DMS153 (cell line): ENCODE results near the gene DRC7.
"Not testable (repeated sequence)": the region's sequence is repeated elsewhere in the genome, so short reads cannot be mapped to it uniquely, and the experiment has no call there.

ENCODE experiments used
- DNase-seq: peaks from one replicate; lab custom pipeline; 2025; lab: John Stamatoyannopoulos, UW

Gene DRC7

DNA sequence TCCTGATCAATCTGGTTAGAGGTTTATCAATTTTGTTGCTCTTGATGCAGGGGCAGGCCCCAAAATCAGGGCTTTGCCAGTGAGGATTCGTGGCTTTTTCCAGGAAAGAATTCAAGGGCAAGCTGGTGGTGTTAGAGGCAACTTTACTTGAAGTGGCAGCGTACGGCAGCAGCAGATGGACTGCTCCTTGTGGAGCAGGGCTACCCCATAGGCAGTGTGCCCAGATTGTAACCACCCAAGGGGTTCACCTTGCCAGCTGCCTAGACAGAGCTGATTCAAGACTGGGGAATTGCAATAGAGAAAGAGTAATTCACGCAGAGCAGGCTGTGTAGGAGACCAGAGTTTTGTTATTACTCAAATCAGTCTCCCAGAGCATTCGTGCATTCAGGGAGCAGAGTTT is 16.7 kb downstream of the DRC7 start:
- DNase-seq, result no peak

DNA sequence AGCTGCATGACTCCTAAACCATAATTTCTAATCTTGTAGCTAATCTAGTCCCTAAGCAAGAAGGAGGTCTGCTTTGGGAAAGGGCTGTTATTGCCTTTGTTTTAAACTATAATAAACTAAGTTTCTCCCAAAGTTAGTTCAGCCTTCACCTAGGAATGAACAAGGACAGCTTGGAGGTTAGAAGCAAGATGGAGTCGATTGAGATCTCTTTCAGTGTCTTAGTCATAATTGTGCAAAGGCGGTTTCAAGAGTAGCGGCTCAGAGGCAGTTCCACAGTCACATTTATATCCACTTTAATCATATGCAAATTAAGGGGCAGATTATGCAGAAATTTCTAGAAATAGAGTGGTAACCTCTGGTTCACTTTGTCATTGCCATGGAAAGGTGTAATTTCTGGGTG is 17.4 kb downstream of the DRC7 start:
- DNase-seq, result no peak

DNA sequence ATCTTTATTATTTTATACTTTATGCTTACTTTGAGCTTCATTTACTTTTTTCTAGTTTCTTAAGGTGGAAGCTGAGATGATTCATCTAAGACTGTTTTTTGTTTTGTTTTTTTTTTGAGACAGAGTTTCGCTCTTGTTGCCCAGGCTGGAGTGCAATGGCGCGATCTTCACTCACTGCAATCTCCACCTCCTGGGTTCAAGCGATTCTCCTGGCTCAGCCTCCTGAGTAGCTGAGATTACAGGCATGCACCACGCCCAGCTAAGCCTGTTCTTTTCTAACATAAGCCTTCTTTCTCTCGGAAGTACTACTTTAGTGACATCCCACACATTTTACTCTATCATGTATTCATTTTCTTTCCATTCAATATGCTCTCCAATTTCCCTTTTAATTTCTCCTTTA is 18.0 kb downstream of the DRC7 start:
- DNase-seq, result not testable (repeated sequence)

DNA sequence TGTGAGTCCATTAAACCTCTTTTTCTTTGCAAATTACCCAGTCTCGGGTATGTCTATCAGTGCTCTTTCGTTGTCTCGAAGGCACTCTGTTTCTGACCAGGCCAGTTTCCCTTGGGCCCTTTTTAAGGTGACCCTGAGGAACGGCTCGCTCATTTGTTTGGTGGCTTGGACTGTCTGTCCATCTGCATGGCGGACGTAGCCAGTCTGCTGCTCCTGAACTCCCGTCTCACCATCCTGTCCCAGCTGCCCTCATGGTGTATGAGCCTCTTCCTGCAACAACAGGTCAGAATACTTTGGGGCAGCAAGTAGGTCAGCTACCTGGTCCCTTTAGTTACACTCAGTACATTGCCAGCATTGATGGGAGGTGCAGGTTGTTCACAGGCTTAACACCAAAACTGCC is 19.0 kb downstream of the DRC7 start:
- no peak for DNase-seq

DNA sequence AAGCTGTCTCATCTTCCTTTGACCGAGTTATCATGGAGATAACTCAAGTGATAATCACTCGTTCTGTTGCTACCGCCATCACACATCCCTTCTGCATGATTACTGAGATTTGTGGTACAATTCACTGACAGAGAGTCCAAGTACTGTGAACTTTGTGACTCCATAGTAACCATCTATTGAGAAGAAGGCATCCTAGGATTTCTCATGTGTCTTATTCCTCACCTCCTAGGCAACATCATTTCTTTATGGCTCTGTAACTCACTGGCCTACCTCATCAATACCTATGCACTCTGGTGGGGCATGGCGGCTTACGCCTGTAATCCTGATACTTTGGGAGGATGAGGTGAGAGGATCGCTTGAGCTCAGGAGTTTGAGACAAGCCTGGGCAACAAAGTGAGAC is 19.4 kb downstream of the DRC7 start:
- no peak for DNase-seq

DNA sequence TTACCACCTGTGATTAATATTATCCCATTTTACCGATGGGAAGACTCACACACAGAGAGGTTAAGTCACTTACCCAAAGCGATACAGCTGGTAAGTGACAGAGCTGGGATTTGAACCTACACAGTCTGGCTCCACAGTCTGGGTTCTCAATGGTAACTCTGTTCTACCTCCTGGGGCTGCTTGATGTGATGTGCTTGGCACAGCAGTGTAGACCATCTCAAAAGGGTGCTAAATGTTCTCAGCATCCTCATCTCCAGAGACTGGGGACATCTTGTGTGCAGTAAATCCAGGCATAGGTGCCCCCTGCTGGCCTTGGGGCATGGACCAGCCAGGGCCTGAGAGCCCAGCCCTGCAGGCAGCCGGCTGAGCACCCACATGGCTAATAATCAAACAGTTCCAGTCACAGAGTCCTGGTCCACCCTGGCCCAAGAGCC is 25.6 kb downstream of the DRC7 start:
- peak; percentile 1 for DNase-seq

DNA sequence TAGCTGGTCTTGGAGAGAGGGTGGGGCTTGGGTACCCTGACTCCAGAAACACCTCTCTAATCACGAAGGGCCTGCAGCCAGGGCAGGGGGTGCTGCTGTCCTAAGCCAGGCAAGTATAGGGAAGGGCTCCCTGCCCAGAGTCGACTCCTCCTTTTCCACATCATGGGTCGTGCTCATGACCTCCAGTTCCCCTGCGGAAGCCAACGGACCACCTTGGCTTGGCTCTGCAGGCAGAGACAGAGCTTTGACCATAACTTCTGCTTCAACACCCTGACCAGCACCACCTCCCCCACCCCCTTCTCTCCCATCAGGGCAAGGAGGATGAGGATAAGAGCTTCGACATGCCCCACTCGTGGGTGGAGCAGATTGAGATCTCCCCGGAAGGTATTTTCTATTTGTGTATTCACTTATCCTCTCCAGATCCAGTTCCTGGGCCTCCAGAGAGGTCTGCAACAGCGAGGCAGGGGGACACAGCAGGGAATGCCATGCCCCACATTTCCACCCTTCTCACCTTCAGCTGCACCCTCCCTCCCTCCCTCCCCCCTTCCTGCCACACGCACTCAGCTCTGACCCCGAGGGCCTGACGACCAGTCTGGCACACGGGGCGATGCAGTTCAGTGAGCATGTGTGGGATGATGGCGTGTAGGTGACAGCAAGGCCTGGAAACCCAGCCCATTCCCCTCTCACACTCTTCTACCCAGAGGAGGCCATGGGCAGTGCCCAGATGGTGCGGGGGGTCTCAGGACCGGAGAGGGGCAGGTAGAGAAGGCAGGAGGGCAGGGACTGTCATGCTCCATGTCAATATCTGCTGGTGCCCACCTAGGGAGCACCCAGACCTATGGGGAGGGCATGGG is 27.0 kb downstream of the DRC7 start:
- DNase-seq, result no peak

DNA sequence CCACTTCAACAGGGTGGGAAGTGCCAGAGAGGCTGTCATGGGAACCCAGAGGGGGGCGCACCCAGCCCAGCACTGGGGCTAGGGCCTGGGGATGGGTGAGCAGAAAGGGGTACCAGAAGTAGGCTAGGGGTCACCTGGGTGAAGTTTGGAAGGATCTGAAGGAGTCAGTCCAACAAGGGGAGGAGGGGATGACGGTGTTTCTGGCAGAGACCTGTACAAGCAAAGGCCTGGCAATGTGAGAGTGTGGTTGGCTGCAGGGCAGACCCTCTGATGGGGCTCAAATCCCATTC is 27.5 kb downstream of the DRC7 start:
- DNase-seq, result no peak

DNA sequence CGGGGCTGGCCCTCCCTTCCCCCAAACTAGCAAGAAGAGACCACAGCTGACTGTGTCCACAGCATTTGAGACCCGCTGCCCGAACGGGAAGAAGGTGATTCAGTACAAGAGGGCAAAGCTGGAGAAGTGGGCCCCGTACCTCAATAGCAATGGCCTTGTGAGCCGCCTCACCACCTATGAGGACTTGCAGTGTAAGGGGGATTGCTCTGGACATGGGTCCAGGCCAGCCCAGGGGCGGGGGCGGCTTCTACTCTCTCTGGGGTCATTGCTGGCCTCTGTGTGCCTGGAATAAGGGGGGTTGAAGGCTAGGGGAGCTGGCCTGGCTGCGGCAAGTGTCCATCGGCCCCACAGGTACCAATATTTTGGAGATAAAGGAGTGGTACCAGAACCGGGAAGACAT is 28.0 kb downstream of the DRC7 start:
- DNase-seq, result no peak

DNA sequence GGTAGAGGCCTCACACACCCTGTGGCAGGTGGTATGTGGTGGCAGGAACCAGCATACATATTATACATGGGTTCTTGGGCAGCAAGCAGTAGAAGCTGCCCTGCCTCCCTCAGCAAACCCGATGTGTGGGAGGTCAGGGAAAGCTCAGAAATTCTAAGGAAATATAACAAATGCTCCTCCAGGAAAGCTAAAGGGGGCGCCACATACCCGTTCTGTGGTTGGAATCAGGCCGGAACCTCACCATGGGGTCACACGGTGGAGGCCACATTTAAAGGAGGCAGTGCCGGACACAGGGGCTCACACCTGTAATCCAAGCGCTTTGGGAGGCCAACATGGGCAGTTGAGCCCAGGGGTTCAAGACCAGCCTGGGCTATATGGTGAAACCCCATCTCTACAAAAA is 28.6 kb downstream of the DRC7 start:
- no peak for DNase-seq

DNA sequence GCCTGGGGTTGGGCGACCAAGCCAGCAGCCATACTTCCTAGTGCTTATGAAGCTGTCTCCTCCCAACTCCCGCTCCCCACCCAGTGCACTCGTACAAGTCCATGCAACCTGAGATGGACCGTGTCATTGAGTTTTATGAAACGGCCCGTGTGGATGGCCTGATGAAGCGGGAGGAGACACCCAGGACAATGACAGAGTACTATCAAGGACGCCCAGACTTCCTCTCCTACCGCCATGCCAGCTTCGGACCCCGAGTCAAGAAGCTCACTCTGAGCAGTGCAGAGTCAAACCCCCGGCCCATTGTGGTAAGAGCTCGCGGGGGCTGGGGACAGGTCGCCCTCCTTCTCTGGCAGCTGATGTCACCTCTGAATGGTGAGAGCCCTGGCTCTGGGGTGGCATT is 29.9 kb downstream of the DRC7 start:
- no peak for DNase-seq

DNA sequence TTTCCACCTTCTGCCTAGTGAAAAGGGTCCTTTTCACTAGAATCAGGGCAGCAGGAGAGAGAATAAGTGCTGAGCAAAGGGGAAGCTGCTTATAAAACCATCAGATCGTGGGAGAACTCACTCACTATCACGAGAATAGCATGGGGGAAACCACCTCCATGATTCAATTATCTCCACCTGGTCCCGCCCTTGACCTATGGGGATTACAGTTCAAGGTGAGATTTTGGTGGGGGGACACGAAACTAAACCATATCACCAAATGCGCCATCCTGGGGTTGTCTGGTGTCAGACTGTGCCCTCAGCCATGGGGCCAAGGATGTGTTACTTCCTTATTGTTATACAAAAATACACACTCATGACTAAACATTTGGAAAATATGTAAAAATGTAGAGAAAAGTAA is 30.5 kb downstream of the DRC7 start:
- no peak for DNase-seq

DNA sequence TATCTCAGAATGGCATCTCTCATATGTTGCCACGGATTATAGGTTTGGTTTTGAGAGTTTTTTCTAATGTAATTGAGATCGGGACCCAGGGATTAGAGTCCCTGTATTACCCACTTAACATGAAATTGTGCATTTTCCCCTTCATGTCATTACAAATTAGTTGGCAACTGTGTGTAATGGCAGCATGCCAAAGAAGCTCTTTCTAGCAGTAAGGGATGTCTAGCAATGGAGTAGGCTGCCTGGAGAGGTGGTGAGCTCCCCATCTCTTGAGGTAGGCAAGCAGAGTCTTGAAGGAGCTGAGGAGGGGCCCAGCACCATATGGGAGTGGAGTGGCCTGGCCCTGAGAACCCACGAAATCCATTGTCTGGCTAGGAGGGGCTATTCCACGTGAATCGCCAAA is 30.9 kb downstream of the DRC7 start:
- no peak for DNase-seq

DNA sequence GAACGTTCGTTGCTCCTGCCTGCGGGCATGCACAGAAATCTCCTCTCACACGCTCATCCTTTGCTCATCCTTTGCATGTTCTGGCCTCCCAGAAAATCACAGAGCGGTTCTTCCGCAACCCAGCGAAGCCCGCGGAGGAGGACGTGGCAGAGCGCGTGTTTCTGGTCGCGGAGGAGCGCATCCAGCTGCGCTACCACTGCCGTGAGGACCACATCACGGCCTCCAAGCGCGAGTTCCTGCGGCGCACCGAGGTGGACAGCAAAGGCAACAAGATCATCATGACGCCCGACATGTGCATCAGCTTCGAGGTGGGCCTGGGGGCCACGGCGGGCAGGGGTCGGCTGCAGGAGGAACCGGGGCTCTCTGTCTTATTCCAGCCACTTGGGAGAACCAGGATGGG is 31.4 kb downstream of the DRC7 start:
- DNase-seq, result no peak

DNA sequence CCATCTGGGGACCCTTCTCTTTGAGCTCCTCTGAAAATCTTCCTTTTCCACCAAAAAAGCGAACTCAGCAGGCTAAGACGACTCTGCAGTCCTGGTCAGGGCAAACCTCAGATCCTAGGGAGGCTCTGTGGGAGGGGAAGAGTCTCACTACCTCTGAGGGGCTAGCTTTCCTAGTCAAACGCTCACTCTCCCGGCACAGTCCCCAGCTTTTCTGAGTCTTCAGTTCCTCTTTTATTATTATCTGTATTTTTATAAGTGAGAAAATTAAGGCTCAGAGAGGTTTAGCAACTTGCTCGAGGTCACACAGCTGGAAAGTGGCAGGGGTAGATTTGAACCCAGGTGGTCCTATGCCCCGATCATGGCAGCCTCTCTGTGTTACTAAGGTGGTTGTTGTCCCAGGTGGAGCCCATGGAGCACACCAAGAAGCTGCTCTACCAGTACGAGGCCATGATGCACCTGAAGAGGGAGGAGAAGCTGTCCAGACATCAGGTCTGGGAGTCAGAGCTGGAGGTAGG is 31.9 kb downstream of the DRC7 start:
- DNase-seq, result no peak

DNA sequence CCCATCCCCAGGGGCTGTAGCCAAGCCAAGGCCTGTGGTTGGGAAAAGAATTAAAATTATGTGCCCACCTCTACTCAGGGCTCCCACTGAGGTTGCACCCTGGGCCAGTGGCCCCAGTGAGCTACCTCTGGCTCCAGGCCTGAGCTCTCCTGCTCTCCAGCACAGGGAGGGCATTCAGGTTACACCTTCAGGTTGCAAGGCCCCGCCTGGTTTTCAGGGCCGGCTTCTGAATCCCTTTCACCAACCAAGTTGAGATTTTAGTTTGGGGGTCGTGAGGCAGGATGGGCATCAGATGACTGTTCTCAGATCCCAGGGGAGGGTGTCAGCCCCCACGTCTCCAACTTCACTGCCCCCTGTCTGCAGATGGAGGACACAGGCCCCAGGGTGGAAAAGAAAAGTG is 33.0 kb downstream of the DRC7 start:
- no peak for DNase-seq

DNA sequence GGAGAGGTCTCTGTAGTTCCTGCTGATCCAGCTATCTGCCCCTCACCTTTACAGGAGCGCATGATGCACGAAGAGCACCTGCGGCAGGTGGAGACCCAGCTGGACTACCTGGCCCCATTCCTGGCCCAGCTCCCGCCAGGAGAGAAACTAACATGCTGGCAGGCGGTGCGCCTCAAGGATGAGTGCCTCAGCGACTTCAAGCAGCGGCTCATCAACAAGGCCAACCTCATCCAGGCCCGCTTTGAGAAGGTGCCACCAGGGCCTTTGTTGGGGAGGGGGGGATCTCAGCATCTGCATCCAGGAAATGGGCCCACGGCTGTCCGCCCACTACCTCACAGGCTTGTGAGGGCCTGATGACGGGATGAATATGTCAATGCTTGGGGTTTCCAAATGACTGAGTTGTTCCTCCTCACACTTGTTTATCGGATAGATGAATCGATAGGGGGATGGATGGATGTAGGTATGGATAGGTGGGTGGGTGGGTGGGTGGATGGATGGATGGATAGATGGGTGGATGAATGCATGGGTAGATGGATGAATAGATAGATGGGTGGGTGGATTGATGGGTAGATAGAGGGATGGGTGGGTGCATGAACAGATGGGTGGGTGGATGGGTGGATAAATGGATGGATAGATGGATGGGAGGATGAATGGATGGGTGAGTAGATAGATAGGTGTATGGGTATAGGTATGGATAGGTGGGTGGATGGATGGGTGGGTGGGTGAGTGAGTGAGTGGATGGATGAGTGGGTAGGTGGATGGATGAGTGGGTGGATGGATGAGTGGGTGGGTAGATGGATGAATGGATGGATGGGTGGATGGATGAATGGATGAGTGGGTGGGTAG is 34.0 kb downstream of the DRC7 start:
- no peak for DNase-seq

DNA sequence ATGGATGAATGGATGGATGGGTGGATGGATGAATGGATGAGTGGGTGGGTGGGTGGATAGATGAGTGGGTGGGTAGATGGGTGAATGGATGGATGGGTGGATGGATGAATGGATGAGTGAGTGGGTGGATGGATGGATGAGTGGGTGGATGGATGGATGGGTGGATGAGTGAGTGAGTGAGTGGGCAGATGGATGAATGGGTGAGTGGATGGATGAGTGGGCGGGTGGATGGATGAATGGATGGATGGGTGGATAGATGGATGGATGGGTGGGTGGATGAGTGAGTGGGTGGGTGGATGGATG is 34.5 kb downstream of the DRC7 start:
- no peak for DNase-seq

DNA sequence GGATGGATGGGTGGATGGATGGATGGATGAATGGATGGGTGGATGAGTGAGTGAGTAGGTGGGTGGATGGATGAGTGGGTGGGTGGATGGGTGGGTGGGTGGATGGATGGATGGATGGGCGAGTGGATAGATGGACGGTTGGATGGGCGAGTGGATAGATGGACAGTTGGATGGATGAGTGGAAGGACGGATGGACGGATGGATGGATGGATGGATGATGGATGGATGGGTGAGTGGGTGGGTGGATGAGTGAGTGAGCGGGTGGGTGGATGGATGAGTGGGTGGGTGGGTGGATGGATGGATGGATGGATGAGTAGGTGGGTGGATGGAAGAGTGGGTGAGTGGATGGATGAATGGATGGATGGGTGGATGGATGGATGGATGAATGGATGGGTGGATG is 35.2 kb downstream of the DRC7 start:
- not testable (repeated sequence) for DNase-seq

DNA sequence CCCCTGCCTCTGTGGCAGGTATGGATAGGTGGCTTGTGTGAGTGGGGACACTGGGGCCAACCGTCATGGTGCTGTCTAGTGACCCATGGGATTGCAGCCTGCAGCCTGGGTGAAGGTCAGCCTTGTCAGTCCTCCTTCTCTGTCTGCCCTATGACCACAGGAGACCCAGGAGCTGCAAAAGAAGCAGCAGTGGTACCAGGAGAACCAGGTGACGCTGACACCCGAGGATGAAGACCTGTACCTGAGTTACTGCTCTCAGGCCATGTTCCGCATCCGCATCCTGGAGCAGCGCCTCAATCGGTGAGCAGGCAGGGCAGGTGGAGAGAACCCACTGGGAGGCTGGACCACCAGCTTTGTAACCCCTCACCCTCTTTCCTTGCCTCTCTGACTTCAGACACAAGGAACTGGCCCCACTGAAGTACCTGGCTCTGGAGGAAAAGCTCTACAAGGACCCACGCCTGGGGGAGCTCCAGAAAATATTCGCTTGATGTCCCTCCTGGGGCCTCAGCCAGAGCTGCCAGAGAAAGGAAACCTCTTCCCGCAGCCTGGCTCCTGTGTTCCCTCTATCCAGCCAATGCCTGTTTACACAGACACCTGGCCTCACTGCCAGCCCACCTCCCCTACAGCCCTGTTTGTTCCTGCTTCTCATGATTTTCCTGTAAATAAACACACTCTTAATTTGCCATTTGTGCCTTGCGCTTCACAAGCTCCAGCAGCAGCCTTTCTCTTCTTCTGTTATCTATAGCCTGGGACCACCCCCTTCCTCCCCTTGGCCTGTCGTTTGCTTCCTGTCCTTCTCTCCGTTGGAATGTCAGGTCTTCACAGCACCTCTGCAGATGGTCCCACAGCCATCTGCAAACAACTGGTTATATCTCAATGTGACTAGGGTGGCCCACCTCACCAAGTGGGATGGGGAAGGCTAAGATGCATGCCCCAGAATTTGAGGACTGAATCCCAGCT is 36.4 kb downstream of the DRC7 start:
- DNase-seq, result peak; percentile 1

DNA sequence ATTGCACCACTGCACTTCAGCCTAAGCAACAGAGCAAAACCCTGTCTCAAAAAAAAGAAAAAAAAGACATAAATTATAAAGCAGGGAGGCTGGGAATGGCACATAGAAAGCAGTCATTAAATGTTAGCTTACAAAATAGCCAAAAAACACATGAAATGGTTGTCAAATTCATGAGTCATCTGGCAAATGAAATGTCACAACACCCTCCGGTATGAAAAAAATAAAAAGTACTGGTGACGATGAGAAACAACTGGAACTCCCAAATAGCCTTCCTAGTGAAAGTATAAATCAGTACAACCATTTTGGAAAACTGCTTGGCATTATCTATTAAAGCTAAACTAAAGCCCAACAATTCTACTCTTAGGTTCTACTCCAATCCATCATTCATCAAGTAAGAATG is 37.4 kb downstream of the DRC7 start:
- DNase-seq, result no peak

DNA sequence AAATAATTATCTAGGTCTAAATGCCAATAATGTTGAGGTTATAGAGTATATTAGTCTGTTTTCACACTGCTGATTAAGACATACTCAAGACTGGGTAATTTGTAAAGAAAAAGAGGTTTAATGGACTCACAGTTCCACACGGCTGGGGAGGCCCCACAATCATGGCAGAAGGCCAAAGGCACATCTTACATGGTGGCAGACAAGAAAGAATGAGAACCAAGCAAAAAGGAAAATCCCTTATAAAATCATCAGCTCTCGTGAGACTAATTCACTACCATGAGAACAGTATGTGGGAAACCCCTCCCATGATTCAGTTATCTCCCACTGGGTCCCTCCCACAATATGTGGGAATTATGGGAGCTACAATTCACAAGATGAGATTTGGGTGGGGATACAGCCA is 38.1 kb downstream of the DRC7 start:
- no peak for DNase-seq
